Measurements from ENCODE around the gene FXYD3.

DNA sequence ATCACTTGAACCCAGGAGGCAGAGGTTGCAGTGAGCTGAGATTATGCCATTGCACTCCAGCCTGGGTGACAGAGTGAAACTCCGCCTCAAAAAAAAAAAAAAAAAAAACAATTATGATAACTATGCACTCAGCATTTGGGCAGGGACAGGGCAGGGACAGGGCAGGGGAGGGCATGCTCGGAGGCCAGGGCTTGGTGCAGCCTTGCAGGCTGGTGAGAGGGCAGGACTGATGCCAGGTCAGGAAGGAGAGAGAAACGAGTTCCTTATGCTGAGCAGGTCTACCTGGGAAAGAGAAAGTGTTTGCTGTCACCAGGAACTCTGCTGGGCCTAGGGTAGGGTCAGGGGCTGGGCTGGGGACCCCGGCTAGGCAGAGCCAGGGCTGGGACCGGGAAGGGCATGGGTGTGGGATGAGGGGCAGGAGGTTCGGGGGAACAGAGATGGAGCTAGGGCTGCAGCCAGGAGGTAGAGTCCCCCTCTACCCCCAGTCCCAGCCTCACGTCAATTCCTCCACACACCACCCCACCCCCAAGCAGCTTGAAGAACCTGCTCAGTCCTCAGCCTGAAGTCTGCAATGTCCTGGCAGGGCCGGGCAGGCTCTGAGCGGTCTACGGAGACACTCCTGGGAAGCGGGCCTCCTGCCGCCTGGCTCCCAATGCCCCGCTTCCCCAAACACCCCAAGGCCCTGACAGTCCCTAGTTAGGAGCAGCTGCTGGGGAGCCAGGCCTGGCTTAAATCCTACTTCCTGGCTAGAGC is 2.8 kb downstream of the FXYD3 start:
- TF ChIP-seq EZH2phosphoT487 (IDR thresholded peaks at IDR 0.05; ENCODE audit: low read depth): no peak
- TF ChIP-seq, protein P1, sequence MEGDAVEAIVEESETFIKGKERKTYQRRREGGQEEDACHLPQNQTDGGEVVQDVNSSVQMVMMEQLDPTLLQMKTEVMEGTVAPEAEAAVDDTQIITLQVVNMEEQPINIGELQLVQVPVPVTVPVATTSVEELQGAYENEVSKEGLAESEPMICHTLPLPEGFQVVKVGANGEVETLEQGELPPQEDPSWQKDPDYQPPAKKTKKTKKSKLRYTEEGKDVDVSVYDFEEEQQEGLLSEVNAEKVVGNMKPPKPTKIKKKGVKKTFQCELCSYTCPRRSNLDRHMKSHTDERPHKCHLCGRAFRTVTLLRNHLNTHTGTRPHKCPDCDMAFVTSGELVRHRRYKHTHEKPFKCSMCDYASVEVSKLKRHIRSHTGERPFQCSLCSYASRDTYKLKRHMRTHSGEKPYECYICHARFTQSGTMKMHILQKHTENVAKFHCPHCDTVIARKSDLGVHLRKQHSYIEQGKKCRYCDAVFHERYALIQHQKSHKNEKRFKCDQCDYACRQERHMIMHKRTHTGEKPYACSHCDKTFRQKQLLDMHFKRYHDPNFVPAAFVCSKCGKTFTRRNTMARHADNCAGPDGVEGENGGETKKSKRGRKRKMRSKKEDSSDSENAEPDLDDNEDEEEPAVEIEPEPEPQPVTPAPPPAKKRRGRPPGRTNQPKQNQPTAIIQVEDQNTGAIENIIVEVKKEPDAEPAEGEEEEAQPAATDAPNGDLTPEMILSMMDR (IDR thresholded peaks at IDR 0.05; ENCODE audit: low read depth, low read length): no peak

All from OCI-LY3 (cell line).